Cardiac septum (tissue), 1 donor: Measurements from ENCODE around the gene GNB1. TPM values are rescaled to one million over a fixed set of nuclear protein-coding genes. Genes with fewer than 3 reads are reported as not detected.

Experiments
- DNase-seq: peaks from one replicate; pipeline ENCODE4 v3.0.0-alpha.2; 2020; ENCODE audit warnings: low spot score
- intact Hi-C: fragments of 100-400 bp; cut with DNase I; formaldehyde crosslinking; loops from one replicate; pipeline ENCODE4 v1.14.0; 2022
- total RNA-seq: library from RNA; stranded (reverse); fragmentation: NEBNext Ultra II Directional; extraction: Animal tissue kit (Norgen Biotek cat#: 25700); gene quantifications from one replicate; pipeline ENCODE4 v1.2.1, GENCODE V29; 2021
- donor health status: DM: no; HTN: no; CAD: no.

GNB1 gene
- total RNA-seq, 1 donor from 2014 or later: 183 TPM

GRCh38 chr1:1924849-1925248, 34.0 kb upstream of the GNB1 start:
- no peak for DNase-seq
- intact Hi-C loops: no loop called here

- intact Hi-C loops: no loop called here
Observed at GRCh38 chr1:1924386-1924785, 33.5 kb upstream of the GNB1 start.

GRCh38 chr1:1922956-1923833, 32.3 kb upstream of the GNB1 start:
- no peak for DNase-seq
- intact Hi-C loops: no loop called here

More at GRCh38 chr1:1924386-1924785, 33.5 kb upstream of the GNB1 start:
- DNase-seq: no peak

GRCh38 chr1:1922702-1922955, 31.7 kb upstream of the GNB1 start:
- no peak for DNase-seq
- intact Hi-C loops: no loop called here

GRCh38 chr1:1921901-1922701, 31.2 kb upstream of the GNB1 start:
- DNase-seq: no peak
- intact Hi-C loops: no loop called here

- no peak for DNase-seq
- intact Hi-C loops: no loop called here
Observed at GRCh38 chr1:1921459-1921862, 30.6 kb upstream of the GNB1 start.

GRCh38 chr1:1920608-1921458, 29.9 kb upstream of the GNB1 start:
- intact Hi-C loops: no loop called here
- no peak for DNase-seq

- intact Hi-C loops: no loop called here
- no peak for DNase-seq
Observed at GRCh38 chr1:1920057-1920607, 29.2 kb upstream of the GNB1 start.

GRCh38 chr1:1919304-1920056, 28.6 kb upstream of the GNB1 start:
- intact Hi-C loops: no loop called here
- peak; percentile 99 for DNase-seq

GRCh38 chr1:1918901-1919303, 28.0 kb upstream of the GNB1 start, which contains the start of gene TMEM52:
TSS of gene TMEM52 (minus strand) at chr1:1919279. CDS start at chr1:1919265, 14 bp downstream.
- no peak for DNase-seq
- intact Hi-C loops: no loop called here

GRCh38 chr1:1917995-1918900, 27.4 kb upstream of the GNB1 start:
- intact Hi-C loops: no loop called here
- no peak for DNase-seq

GRCh38 chr1:1917304-1917976, 26.6 kb upstream of the GNB1 start:
- DNase-seq: no peak

GRCh38 chr1:1916851-1917251, 26.0 kb upstream of the GNB1 start:
- intact Hi-C loops: no loop called here
- no peak for DNase-seq

More at GRCh38 chr1:1917304-1917976, 26.6 kb upstream of the GNB1 start:
- intact Hi-C loops: no loop called here

GRCh38 chr1:1915911-1916840, 25.3 kb upstream of the GNB1 start:
- no peak for DNase-seq
- intact Hi-C loops: no loop called here

- intact Hi-C loops: no loop called here
- DNase-seq: no peak
Observed at GRCh38 chr1:1914971-1915692, 24.2 kb upstream of the GNB1 start, which contains the start of gene CALML6. TSS of gene CALML6 (plus strand) at chr1:1915260. CDS start at chr1:1915281, 21 bp downstream.
